ENCODE data around the gene CLDN19.

The CLDN19 gene

DNA sequence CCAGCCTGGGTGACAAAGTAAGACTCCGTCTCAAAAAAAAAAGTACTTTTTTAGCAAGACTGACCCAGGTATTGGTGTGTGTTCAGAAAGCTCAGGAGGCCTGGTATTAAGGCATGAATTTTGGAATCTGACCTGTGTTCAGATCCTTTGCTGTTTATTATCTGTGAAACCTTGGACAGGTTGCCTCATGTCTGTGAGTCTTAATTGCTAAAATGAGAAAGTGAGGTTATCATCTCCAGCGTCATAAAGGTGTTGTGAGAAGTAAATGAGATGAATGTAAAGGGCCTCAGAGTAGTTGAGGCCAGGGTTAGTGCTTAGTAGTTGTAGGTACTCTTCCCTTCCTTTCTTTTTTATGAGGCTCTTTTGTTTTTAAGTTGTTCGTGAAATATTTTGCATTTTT lies 29.8 kb upstream of the CLDN19 start:
- H3K4me3 ChIP-seq (ENCODE audit: low read depth, low read length): no peak overlapping the region
- no peak for DNase-seq (ENCODE audit: low read depth)
- TF ChIP-seq, protein P1, sequence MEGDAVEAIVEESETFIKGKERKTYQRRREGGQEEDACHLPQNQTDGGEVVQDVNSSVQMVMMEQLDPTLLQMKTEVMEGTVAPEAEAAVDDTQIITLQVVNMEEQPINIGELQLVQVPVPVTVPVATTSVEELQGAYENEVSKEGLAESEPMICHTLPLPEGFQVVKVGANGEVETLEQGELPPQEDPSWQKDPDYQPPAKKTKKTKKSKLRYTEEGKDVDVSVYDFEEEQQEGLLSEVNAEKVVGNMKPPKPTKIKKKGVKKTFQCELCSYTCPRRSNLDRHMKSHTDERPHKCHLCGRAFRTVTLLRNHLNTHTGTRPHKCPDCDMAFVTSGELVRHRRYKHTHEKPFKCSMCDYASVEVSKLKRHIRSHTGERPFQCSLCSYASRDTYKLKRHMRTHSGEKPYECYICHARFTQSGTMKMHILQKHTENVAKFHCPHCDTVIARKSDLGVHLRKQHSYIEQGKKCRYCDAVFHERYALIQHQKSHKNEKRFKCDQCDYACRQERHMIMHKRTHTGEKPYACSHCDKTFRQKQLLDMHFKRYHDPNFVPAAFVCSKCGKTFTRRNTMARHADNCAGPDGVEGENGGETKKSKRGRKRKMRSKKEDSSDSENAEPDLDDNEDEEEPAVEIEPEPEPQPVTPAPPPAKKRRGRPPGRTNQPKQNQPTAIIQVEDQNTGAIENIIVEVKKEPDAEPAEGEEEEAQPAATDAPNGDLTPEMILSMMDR (IDR thresholded peaks at IDR 0.05; ENCODE audit: low read depth, low read length, missing control alignments): no peak
- in situ Hi-C loops (cut with HindIII; ENCODE audit: low sequenced_read_pairs): no loop called here

DNA sequence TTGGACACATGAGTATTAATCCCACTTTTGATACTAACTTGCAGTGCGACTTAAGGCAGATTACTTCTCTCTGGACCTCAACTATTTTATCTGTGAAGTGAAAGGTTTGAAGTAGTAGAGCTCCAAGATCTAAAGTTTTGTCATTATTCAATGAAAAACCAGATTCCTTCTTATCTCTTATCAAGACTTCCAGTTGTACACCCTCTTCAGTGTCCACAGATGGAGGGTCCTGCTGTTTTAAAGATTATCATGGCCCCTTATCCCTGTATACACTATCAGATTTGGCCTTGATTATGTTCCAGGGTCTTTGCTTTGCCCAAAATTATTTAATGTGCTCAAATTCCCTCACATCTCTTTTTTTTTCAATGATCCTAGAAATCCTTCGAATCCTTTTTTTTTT lies 28.1 kb upstream of the CLDN19 start:
- DNase-seq (ENCODE audit: low read depth): no peak
- in situ Hi-C loops (cut with HindIII; ENCODE audit: low sequenced_read_pairs): no loop called here
- TF ChIP-seq, protein P1 (IDR thresholded peaks at IDR 0.05; ENCODE audit: low read depth, low read length, missing control alignments): no peak
- peak overlapping the region; percentile 69 for H3K4me3 ChIP-seq (ENCODE audit: low read depth, low read length)

DNA sequence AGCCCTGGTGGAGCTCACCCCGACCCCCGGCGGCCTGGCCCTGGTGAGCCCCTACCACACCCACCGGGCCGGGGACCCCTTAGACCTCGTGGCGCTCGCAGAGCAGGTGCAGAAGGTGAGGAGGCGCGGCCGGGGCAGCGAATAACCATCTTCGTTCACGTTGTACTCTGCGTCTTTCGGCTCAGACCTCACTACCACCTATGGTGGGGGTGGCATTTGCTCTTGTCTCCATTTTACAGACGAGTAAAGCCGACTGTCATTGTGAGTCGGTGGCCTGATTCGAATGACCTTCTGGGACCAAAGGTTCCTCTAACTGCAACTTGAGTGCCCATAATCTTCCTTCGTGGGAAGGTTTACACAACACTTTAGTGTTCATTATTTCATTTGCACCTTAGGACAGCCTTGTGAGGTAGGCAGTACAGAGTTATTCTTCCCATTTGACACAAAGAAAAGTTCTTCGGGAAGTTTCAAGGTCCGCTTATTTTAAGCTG lies 27.5 kb upstream of the CLDN19 start:
- DNase-seq (ENCODE audit: low read depth): no peak
- in situ Hi-C loops (cut with HindIII; ENCODE audit: low sequenced_read_pairs): no loop called here
- TF ChIP-seq, protein P1 (IDR thresholded peaks at IDR 0.05; ENCODE audit: low read depth, low read length, missing control alignments): no peak
- peak overlapping the region; percentile 69 for H3K4me3 ChIP-seq (ENCODE audit: low read depth, low read length)

DNA sequence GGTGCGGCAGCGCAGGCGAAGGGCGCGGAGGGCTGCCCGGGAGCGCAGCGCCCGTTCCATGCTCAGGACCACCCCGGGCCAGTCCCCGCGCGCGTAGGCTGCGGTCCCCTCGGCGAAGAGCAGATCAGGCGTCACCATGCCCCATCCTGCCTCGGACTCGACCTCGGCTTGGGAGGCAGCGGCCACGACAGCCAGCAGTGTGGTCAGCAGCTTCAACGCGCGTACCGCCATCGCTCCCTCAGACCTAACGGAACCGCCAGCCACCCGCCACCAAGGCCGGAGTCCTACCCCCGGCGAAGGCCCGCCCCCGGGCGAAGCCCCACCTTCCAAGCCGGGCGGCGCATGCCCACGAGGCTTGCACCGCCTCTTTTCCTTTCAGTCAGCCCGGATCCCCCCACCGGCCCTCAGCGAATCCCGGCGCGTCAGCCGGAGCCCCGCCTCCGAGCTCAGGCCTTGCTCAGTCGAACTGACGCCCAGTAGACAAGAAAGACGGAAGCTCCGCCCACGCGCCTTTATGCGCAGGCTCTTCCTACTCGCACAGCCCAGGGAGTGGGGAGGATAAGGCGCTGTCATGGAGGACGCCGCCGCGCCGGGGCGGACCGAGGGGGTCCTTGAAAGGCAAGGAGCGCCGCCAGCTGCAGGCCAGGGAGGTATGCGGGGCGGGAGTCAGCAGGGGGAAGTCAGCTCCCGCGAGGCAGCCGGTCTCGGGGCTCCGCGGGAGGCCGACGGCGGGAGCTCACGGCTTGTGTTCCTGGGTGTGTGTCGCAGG lies 26.9 kb upstream of the CLDN19 start, which contains the start of the genes C1orf50 and P3H1:
TSS of gene C1orf50 (plus strand) at position 509 of the 769 bp plus-strand sequence. CDS start at position 572, 63 bp downstream.
TSS of gene P3H1 (minus strand) at position 288 of the 769 bp plus-strand sequence. CDS start at position 231, 57 bp downstream.
- TF ChIP-seq, protein P1 (IDR thresholded peaks at IDR 0.05; ENCODE audit: low read depth, low read length, missing control alignments): no peak
- peak within 1 kb of the TSS; percentile 69 for H3K4me3 ChIP-seq (ENCODE audit: low read depth, low read length)
- peak; percentile 97 for DNase-seq (ENCODE audit: low read depth)
- in situ Hi-C loops (cut with HindIII; ENCODE audit: low sequenced_read_pairs): no loop called here

DNA sequence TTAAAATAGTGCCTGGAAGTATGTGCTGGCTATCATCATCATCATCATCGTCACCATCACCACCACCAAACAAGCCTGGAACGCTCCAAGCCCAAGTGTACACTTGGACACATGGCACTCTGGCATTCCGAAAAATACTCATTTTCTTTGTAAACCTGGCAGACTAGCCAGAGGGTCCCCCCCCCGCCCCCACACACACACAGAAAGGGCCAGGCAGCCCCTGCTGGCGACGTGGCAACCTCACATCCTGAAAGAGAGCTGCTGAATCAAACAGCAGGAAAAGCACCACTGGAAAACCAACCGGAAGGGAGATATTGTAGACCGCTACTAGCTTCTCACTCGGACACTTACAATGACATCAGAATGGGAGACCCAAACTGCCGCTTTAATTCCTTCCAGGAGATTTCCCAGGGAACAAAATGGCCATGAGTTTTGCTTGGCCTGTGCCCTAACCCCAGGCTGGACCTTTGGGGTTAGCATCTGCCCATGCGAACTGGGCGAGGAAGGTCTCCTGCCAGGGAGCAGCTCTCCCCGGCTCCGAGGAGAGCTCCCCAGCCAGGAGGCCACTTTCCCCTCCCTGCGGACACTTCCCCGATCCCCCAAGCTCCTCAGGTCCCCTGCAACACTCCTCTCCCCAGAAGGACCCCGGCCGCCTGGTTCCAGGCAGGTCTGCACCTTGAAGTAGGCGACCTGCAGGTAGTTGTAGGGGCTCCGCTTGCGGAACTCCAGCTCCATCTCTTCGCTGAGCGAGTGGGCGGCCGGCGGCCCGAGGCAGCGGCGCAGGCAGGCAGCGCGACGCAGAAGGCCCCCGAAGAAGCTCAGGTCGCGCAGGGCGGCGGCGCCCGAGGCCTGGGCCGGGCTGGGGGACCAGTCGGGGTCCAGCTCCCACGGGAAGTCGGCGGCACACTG lies 26.1 kb upstream of the CLDN19 start:
- in situ Hi-C loops (cut with HindIII; ENCODE audit: low sequenced_read_pairs): no loop called here
- TF ChIP-seq, protein P1 (IDR thresholded peaks at IDR 0.05; ENCODE audit: low read depth, low read length, missing control alignments): peak; percentile 75
- peak overlapping the region; percentile 69 for H3K4me3 ChIP-seq (ENCODE audit: low read depth, low read length)
- DNase-seq (ENCODE audit: low read depth): peak; percentile 68

DNA sequence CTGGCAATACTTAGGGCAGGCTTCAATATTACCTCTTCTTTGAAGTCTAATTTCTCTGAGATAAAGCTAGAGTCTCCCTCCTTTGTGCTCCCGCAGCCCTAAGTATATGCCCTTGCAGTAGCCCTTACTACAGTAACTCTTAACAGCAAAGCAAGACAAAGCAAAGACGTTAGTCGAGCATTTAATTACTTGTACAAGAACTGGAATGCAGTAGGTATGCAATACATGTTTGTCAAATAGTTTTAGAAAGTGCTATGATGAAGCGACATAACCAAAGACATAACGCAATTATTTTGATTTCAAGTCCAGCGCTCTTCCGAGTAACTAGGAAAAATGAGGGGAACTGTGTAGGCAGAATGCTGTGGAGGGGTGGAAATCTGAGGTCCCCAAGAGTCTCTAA lies 25.2 kb upstream of the CLDN19 start:
- in situ Hi-C loops (cut with HindIII; ENCODE audit: low sequenced_read_pairs): no loop called here
- no peak for DNase-seq (ENCODE audit: low read depth)
- TF ChIP-seq, protein P1 (IDR thresholded peaks at IDR 0.05; ENCODE audit: low read depth, low read length, missing control alignments): no peak
- H3K4me3 ChIP-seq (ENCODE audit: low read depth, low read length): peak overlapping the region; percentile 69
